DOHH2 (cell line): ENCODE data around the gene HSPA4.
"Not testable (repeated sequence)": the region's sequence is repeated elsewhere in the genome, so short reads cannot be mapped to it uniquely, and the experiment has no call there.

Source experiments
- H3F3A ChIP-seq: fragments of 200-600 bp; sonication (generic), shearing (Covaris generic); 2 replicates; pipeline ENCODE4 v1.6.0; 2016; ENCODE audit warnings: antibody characterized with exemption, mild to moderate bottlenecking; ENCODE audit not compliant: control insufficient read depth, insufficient read depth
- H3K27ac ChIP-seq: fragments of 200-600 bp; sonication (generic); 2 replicates; pipeline ENCODE4 v1.5.1; 2014; ENCODE audit warnings: low read depth, mild to moderate bottlenecking, low read length, moderate library complexity
- H3K27me3 ChIP-seq: fragments of 200-600 bp; sonication (generic); 2 replicates; pipeline ENCODE4 v1.6.1; 2014; ENCODE audit warnings: mild to moderate bottlenecking, low read length, mixed read lengths; ENCODE audit not compliant: control insufficient read depth
- H3K36me3 ChIP-seq: fragments of 200-600 bp; sonication (generic); 2 replicates; pipeline ENCODE4 v1.6.1; 2014; ENCODE audit warnings: mild to moderate bottlenecking, low read length, moderate library complexity, mixed read lengths; ENCODE audit not compliant: control insufficient read depth
- H3K4me1 ChIP-seq: fragments of 200-600 bp; sonication (generic); 2 replicates; pipeline ENCODE4 v1.6.1; 2014; ENCODE audit warnings: mild to moderate bottlenecking, low read length, mixed read lengths; ENCODE audit not compliant: control insufficient read depth
- H3K4me2 ChIP-seq: fragments of 200-600 bp; sonication (generic); 2 replicates; pipeline ENCODE4 v1.6.0; 2014; ENCODE audit warnings: mild to moderate bottlenecking, low read length, moderate library complexity
- H3K4me3 ChIP-seq: fragments of 200-600 bp; sonication (generic); 2 replicates; pipeline ENCODE4 v1.5.1; 2014; ENCODE audit warnings: mild to moderate bottlenecking, low read length, mixed read lengths
- H3K79me2 ChIP-seq: fragments of 200-600 bp; sonication (generic); 2 replicates; pipeline ENCODE4 v1.6.1; 2014; ENCODE audit warnings: mild to moderate bottlenecking, low read length, mixed read lengths; ENCODE audit not compliant: control insufficient read depth
- H3K9me2 ChIP-seq: fragments of 200-600 bp; sonication (generic); replicated peaks from 2 replicates; pipeline ENCODE4 v1.6.1; 2014; ENCODE audit warnings: mild to moderate bottlenecking, low read length, mixed read lengths; ENCODE audit not compliant: control insufficient read depth
- H3K9me3 ChIP-seq: fragments of 200-600 bp; sonication (generic); 2 replicates; pipeline ENCODE4 v1.6.1; 2014; ENCODE audit warnings: antibody characterized with exemption, low read length, mixed read lengths; ENCODE audit not compliant: control insufficient read depth, insufficient read depth
- H4K20me1 ChIP-seq: fragments of 200-600 bp; sonication (generic); 2 replicates; pipeline ENCODE4 v1.6.0; 2014; ENCODE audit warnings: low read depth, mild to moderate bottlenecking, antibody characterized with exemption, low read length, moderate library complexity; ENCODE audit not compliant: control insufficient read depth, insufficient read depth
- CTCF ChIP-seq: fragments of 200-600 bp; sonication (generic); IDR thresholded peaks from one replicate; pipeline ENCODE4 v1.5.1; 2014; ENCODE audit warnings: antibody characterized with exemption, mild to moderate bottlenecking, low read depth, low read length; ENCODE audit not compliant: poor library complexity, severe bottlenecking
- EZH2phosphoT487 ChIP-seq: fragments of 200-600 bp; sonication (generic); IDR thresholded peaks from 2 replicates; pipeline ENCODE4 v1.6.1; 2017; ENCODE audit warnings: borderline replicate concordance, mild to moderate bottlenecking, antibody characterized with exemption, low read length, moderate library complexity, mixed read lengths

Gene HSPA4

GRCh38 chr5:133132717-133133116 lies 80.9 kb downstream of the HSPA4 start:
- Histone ChIP-seq H3K4me3 (no peak overlapping the region), H3F3A (no peaks in the 10 kb centered on the region), H3K4me2 (no peak overlapping the region), H3K27me3 (no peaks in the 10 kb centered on the region), H3K9me2 (no peaks in the 10 kb centered on the region), H3K4me1 (peaks cover 7% of the 10 kb centered on the region), H3K9me3 (no peaks in the 10 kb centered on the region), H3K36me3 (no peaks in the 10 kb centered on the region), H3K79me2 (no peaks in the 10 kb centered on the region), H3K27ac (no peak overlapping the region), H4K20me1 (no peaks in the 10 kb centered on the region)
- no peak for TF ChIP-seq CTCF

GRCh38 chr5:133133241-133133640 lies 81.4 kb downstream of the HSPA4 start:
- not testable (repeated sequence) for H3K36me3 ChIP-seq, H3K4me1 ChIP-seq, H3K4me2 ChIP-seq, H3F3A ChIP-seq, H4K20me1 ChIP-seq, H3K9me3 ChIP-seq, H3K27me3 ChIP-seq, H3K9me2 ChIP-seq, H3K27ac ChIP-seq, H3K4me3 ChIP-seq, H3K79me2 ChIP-seq

- H3K27ac ChIP-seq, H4K20me1 ChIP-seq, H3K9me3 ChIP-seq, H3K79me2 ChIP-seq, H3K36me3 ChIP-seq, H3K27me3 ChIP-seq, H3K4me1 ChIP-seq, H3K9me2 ChIP-seq, H3K4me3 ChIP-seq, H3K4me2 ChIP-seq, H3F3A ChIP-seq: not testable (repeated sequence)
Measured at GRCh38 chr5:133136890-133137289, 85.1 kb downstream of the HSPA4 start.

GRCh38 chr5:133140311-133140710 lies 88.5 kb downstream of the HSPA4 start:
- TF ChIP-seq EZH2phosphoT487 (no peak), CTCF (no peak)
- Histone ChIP-seq H3K9me2 (no peaks in the 10 kb centered on the region), H3K4me1 (no peaks in the 10 kb centered on the region), H3F3A (no peaks in the 10 kb centered on the region), H3K4me3 (no peak overlapping the region), H3K79me2 (no peaks in the 10 kb centered on the region), H3K9me3 (peaks cover 6% of the 10 kb centered on the region), H3K27me3 (no peaks in the 10 kb centered on the region), H3K4me2 (no peak overlapping the region), H3K27ac (no peak overlapping the region), H4K20me1 (no peaks in the 10 kb centered on the region), H3K36me3 (no peaks in the 10 kb centered on the region)

- no peaks in the 10 kb centered on the region for H3K36me3 ChIP-seq
- H3K27me3 ChIP-seq: no peaks in the 10 kb centered on the region
- no peak overlapping the region for H3K4me2 ChIP-seq
- H3K79me2 ChIP-seq: no peaks in the 10 kb centered on the region
- no peaks in the 10 kb centered on the region for H3K9me2 ChIP-seq
- no peak for TF ChIP-seq EZH2phosphoT487
- no peak for TF ChIP-seq CTCF
- no peak overlapping the region for H3K27ac ChIP-seq
- H3K9me3 ChIP-seq: peaks cover 6% of the 10 kb centered on the region
- no peaks in the 10 kb centered on the region for H3K4me1 ChIP-seq
- no peaks in the 10 kb centered on the region for H3F3A ChIP-seq
- H3K4me3 ChIP-seq: no peak overlapping the region
- no peaks in the 10 kb centered on the region for H4K20me1 ChIP-seq
Measured at GRCh38 chr5:133141746-133142145, 89.9 kb downstream of the HSPA4 start.
